ENCODE measurements around the gene UBE2E2. TPM values are rescaled to one million over a fixed set of nuclear protein-coding genes. Genes with fewer than 3 reads are reported as not detected.
"Not testable (repeated sequence)": the region's sequence is repeated elsewhere in the genome, so short reads cannot be mapped to it uniquely, and the experiment has no call there.

UBE2E2 gene
- total and polyA plus RNA-seq, 12 donors, result 19.5 to 63.8 (median 52.2) TPM

DNA sequence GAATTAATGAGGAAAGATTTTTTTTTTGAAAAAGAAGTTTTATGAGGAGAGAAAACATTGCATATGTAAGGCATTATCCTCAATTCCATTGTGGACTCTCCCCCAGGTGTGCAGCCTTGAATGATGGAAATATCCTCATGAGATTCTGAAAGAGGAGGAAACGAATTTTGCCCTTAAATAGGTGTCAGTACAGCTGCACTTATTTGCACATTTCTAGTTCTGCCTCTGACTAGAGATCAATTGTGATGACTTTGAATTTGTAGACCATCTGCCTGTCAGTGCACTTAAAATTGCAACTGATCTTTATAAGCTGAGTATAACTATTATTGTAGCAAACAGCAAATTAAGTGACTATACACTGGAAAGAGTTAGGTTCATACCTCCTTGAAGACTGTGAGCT lies 141.8 kb downstream of the UBE2E2 start:
- Histone ChIP-seq H3K9me3 (no peaks in the 10 kb centered on the region), H3K4me3 (no peak overlapping the region), H3K27me3 (no peaks in the 10 kb centered on the region), H3K27ac (no peak overlapping the region), H3K36me3 (no peaks in the 10 kb centered on the region), H3K4me1 (peaks cover 0 to 14% (median 0%) of the 10 kb centered on the region in 9 donors)
- ATAC-seq, result no peak
- no peak for DNase-seq
- TF ChIP-seq, protein P1, sequence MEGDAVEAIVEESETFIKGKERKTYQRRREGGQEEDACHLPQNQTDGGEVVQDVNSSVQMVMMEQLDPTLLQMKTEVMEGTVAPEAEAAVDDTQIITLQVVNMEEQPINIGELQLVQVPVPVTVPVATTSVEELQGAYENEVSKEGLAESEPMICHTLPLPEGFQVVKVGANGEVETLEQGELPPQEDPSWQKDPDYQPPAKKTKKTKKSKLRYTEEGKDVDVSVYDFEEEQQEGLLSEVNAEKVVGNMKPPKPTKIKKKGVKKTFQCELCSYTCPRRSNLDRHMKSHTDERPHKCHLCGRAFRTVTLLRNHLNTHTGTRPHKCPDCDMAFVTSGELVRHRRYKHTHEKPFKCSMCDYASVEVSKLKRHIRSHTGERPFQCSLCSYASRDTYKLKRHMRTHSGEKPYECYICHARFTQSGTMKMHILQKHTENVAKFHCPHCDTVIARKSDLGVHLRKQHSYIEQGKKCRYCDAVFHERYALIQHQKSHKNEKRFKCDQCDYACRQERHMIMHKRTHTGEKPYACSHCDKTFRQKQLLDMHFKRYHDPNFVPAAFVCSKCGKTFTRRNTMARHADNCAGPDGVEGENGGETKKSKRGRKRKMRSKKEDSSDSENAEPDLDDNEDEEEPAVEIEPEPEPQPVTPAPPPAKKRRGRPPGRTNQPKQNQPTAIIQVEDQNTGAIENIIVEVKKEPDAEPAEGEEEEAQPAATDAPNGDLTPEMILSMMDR (IDR thresholded peaks at IDR 0.05), result no peak
- WGBS, 2 donors, result 59 to 79% methylated on average over 1 of the region's 1 CpG
- intact Hi-C loops (cut with DNase I), result no loop called here

DNA sequence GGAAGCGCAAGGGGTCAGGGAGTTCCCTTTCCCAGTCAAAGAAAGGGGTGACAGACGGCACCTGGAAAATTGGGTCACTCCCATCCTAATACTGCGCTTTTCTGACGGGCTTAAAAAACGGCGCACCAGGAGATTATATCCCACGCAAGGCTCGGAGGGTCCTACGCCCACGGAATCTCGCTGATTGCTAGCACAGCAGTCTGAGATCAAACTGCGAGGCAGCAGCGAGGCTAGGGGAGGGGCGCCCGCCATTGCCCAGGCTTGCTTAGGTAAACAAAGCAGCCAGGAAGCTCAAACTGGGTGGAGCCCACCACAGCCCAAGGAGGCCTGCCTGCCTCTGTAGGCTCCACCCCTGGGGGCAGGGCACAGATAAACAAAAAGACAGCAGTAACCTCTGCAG lies 146.3 kb downstream of the UBE2E2 start:
- H3K27ac ChIP-seq; H3K36me3 ChIP-seq; H3K27me3 ChIP-seq; intact Hi-C loops (cut with DNase I); H3K4me1 ChIP-seq; ATAC-seq; DNase-seq; H3K4me3 ChIP-seq; H3K9me3 ChIP-seq: not testable (repeated sequence)
- 97 to 98% methylated on average over 15 of the region's 15 CpGs for WGBS, 2 donors

DNA sequence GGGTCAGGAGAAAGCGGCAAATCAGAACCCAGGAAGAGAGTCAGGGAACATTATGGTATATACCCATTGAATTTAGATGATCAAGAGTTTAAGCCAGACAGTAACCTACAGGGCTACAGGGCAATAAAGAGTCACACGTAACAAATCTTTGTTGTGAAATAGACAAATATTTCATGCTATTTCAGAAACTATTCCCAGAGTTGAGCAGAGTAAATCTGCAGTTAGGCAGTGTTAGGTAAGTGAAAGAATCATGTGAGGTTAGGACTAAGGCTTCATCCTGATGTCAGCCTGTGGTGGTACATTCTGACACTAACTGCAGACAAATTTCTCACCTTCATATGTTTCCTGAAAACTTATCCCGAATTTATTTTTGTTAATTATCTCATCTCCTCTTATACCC lies 153.0 kb downstream of the UBE2E2 start:
- DNase-seq (no peak), ATAC-seq (no peak)
- Histone ChIP-seq H3K9me3 (peaks cover 0 to 5% (median 0%) of the 10 kb centered on the region in 11 donors), H3K36me3 (no peaks in the 10 kb centered on the region), H3K27ac (no peak overlapping the region), H3K4me3 (no peak overlapping the region), H3K4me1 (no peaks in the 10 kb centered on the region), H3K27me3 (no peaks in the 10 kb centered on the region)
- TF ChIP-seq, protein P1 (IDR thresholded peaks at IDR 0.05), result no peak
- 88% methylated on average over 3 of the region's 3 CpGs for WGBS, 2 donors
- intact Hi-C loops (cut with DNase I), result no loop called here

DNA sequence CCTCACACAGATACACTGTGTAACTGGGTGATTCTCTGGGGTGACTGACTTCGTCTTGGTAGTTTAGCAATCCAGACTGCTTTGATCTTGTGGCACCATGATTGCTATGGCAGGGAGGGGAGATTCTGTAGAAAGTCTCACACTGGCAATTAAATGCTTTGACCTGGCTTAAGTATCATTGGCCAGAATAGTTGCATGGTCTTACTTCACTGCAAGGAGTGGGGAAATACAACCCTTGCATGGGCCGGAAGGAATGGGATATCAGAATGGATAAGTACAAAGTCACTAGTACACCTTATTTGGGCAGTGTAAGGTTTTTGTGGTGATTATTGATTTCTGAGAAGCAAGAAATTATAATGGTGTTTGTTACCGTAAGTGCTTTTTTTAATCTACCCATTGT lies 153.8 kb downstream of the UBE2E2 start:
- DNase-seq (no peak), ATAC-seq (no peak)
- H3K4me3 ChIP-seq, result no peak overlapping the region
- no peak overlapping the region for H3K27ac ChIP-seq
- TF ChIP-seq, protein P1 (IDR thresholded peaks at IDR 0.05), result no peak
- H3K36me3 ChIP-seq, result no peaks in the 10 kb centered on the region
- H3K27me3 ChIP-seq, result no peaks in the 10 kb centered on the region
- peaks cover 0 to 6% (median 0%) of the 10 kb centered on the region in 11 donors for H3K9me3 ChIP-seq
- no peaks in the 10 kb centered on the region for H3K4me1 ChIP-seq
- WGBS, 2 donors, result 94% methylated on average over 3 of the region's 3 CpGs
- intact Hi-C loops (cut with DNase I), result no loop called here

DNA sequence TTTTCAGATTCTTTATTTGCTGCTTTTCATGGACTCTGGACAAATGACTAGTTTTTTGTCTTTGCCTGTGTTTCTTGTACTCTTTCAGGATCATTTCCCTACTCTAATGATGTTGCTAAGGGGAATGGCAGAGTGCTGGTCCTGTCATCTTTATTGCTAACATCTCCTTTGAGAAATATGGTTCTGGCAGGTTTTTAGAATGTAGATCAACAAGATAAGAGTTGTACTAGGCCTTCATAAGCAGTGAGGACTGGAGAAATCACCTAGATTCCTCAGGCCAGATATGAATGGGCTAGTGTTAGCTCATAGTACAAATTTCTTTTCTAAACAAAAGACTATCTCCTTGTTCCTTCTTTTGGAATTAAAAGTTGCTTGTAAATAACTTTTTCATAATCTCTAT lies 156.0 kb downstream of the UBE2E2 start:
- peaks cover 0 to 8% (median 0%) of the 10 kb centered on the region in 11 donors for H3K9me3 ChIP-seq
- H3K27ac ChIP-seq, result no peak overlapping the region
- DNase-seq (no peak), ATAC-seq (no peak)
- H3K36me3 ChIP-seq, result no peaks in the 10 kb centered on the region
- no peak overlapping the region for H3K4me3 ChIP-seq
- no peaks in the 10 kb centered on the region for H3K27me3 ChIP-seq
- TF ChIP-seq, protein P1 (IDR thresholded peaks at IDR 0.05), result no peak
- intact Hi-C loops (cut with DNase I), result no loop called here
- no peaks in the 10 kb centered on the region for H3K4me1 ChIP-seq
